Fibroblast of skin of left biceps (primary cell): Measurements from ENCODE around the gene CFAP57.
A peak's percentile ranks its signal among the peaks of the same experiment; 100 is the strongest.

ENCODE experiments used
- DNase-seq, 2 experiments: peaks; one replicate each; pipeline ENCODE4 v3.0.0-alpha.2; 2013; ENCODE audit warnings: low read depth in 2 of 2

Gene CFAP57

DNA sequence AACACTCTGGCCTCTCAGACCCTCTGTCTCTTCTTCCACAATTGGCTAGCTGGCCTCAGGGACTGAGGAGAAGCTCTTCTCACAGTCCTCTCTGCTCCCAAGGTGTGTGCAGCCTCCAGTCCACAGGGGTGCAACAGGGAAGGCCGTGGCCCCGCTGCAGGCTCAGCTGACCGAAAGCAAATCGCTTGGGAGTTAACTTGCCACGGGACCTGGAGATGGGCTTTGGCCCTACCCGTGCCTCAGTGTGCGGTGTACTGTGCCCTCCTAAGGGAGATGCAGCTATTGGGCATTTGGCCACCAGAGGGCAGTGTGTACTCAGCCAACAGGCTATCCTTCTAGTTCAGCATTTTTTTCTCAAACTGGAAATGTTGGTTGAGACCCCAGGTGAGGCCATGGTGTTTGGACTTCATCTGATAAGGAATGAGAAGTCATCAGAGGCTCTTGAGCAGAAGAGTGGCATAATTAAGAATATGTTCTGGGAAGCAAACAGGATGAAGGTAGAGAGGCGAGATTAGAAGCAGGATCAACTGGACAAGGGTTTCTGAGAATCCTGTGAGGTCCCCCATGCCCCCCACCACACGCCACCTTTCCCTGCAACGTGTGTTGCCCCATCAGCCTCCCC, 55.1 kb downstream of the CFAP57 start:
- no peak for DNase-seq

DNA sequence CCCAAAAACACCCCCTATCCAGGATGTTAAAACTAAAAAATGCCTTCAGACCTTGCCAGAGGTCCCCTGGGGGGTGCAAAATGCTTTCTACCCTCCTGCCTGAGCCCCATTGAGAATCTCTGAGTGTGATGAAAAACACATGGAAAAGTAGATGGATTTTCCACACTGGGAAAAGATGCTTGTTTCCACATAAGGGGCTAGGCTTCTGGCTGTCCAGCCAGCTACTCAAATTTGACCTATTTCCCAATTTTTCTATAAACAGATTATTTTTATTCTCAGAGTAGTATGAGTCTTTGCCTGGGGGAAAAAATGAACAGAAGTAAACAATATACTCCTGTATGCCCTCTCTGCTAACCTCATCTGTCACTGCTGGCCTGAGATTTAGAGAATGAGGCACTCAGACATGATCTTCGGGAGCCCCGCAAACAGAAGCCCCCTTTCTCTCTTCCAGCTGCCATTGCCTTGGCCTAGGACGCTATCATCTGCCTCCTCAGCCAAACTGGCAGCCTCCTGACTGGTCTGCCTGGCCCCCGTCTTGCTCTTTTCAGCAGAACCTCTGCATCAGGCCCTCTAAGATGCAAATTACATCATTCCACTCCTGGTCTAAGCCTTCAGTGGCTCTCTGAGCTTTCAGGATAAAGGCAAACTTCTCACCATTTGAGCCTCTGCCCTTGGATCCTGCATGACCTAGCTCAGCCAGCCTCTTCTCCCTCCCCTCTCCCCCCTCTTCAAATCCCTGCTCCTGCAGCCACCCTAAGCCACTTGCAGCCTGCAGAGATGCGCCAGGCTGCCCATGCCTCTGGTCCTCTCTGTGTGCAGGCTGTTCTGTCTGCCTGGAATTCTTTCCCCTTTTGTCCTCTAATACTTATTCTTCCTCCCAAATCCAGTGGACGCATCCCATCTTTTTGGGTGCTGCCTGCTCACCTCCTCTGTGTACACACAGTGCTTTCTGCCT, 58.0 kb downstream of the CFAP57 start:
- DNase-seq: no peak

DNA sequence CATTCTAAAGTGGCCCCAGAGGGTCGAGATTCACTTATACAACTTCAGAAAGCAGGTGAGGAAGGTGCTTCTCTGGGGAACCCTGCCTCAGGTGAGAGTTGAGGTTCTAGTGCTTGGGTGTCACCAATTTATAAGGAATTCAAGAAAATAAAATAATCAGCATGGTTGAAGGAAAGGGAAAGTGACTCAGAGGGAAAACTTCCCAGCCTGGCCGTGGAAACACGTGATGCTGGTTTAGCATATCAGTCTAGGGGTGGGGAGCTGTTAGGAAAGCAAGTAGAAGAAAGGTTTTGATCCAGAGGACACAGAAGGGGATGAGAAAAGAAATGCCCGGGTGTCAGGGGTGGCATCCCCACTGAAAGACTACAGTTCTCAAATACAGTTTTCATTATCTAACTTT, 59.9 kb downstream of the CFAP57 start:
- peak in 1 of 2 experiments; percentile 24 for DNase-seq

DNA sequence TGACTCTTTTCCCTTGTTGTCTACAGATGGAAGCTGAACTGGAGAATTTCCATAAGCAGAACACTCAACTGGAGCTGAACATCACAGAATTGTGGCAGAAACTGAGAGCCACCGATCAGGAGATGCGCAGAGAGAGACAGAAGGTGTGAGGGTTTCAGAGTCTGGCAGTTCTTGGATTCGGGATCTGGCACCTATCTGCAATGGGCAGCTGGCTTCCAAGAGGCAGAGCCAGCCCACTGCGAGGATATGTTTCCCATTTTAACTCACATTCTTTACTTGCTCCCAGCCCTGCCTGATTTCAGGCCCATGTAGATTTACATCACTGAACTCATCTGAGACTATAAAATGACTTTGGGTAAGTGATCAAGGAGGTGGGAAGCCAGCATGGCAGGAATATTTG, 60.4 kb downstream of the CFAP57 start:
- DNase-seq: no peak

DNA sequence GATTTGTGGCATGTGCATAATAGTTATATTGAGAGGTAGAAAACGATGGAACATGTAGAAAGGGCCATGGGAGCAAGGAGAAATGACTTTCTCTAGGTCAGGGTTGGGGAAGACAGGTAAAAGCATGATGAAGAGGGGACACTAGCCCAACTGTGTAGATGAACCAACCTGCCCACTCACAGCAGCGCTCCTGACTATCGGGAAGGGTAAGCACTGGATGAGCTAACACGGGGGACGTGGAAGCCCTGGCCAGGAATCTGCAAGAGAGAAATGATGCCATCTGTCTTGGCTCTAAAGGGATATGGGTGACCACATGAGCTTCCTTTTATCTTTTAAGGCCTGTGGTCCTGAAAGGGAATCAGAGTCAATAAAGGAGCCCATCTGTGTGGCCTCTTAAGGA, 61.5 kb downstream of the CFAP57 start:
- no peak for DNase-seq

DNA sequence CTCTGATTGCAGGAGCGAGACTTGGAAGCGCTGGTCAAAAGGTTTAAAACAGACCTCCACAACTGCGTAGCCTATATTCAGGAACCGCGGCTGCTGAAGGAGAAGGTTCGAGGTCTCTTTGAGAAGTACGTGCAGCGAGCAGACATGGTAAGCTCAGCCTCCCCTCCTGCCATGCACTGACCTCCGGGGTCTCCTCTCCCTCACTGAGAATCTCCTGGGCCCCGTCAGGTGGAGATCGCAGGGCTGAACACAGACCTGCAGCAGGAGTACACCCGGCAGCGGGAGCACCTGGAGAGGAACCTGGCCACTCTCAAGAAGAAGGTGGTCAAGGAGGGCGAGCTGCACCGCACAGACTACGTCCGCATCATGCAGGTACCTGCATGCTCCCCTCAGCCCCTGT, 62.1 kb downstream of the CFAP57 start:
- no peak for DNase-seq

DNA sequence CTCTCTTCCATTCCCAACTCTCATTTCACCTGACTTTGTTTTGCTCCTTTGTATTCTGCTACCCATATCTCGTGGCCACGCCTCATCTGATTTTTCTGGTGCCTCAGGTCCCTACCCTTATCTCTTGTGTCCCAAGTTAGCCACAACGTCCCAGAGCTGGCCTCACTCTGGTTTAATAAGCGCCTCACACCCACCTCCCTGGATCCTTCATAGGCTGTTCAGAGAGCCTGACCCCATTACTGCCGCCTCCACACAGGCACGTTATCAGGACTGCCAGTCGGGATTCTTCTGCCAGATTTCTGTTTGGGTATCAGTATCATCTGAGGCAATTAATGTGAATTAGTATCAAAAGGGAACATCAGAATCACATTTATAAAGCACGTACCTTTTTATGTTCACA, 62.9 kb downstream of the CFAP57 start:
- no peak for DNase-seq

DNA sequence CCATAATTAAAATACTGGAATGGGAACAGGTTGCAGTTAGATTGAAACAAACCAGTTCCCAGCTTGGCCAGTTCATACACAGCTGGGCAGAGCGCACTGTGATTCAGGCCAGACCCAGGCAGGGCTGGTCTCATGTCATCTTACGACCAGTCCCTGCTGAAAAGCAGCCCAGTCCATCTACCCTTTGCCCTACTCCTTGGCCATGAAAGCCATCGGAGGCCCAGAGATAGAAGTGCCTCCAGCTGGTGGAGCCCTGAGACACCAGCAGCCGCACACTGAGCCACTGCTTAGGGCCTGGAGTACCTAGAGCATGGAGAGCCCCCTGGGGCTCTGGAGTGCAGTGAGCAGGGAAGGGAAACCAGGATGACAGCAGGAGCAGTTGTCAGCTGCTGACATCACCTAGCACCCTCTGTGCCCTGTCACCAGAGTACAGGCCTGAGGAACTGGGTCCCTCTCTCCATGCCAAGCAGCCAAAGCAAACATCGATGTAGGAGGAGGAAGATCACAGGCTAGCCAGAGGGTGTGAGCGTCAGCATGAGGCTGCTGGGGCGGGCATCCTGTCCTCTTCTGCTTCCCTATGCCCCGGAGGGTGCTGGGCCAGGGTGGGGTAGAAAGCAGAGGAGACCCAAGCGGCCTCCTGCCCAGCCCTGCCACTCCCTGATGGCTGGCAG, 63.5 kb downstream of the CFAP57 start:
- DNase-seq: no peak

DNA sequence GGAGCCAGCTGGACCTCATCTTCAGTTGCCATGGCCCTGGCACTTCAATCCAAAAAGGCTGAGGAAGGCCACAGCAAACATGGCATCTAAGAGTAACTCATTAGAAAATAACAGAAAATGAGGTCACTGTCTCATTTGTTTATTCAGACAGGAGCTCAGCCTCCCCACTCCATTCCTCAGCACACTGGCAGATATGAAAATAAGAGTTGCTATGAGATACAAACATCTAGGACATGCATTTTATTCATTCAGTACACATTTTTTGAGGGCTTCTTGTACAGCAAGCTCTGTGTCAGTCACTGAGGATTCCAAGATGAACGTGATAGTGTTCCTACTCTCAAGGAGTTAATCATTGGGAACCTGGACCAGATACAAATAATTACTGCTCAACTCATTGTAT, 65.0 kb downstream of the CFAP57 start:
- no peak for DNase-seq

DNA sequence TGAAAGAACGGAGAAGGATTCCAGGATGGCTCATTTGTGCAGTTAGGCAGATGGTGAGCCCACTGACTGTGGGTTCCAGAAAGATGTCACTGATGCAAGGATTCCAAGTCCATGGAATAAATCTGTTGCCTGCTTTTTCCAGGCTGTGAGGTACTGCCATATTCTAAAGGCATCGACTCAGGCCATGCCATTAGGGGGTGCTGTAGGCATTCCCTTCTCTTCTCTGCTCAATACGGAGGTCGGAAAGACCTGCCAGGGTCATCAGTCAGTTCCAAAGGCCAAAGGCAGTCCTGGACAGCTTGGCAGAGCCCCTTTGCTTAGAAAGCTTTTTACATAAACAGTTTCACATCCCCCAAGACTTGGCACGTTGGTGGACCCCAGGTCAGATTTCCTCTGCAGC, 66.0 kb downstream of the CFAP57 start:
- no peak for DNase-seq

DNA sequence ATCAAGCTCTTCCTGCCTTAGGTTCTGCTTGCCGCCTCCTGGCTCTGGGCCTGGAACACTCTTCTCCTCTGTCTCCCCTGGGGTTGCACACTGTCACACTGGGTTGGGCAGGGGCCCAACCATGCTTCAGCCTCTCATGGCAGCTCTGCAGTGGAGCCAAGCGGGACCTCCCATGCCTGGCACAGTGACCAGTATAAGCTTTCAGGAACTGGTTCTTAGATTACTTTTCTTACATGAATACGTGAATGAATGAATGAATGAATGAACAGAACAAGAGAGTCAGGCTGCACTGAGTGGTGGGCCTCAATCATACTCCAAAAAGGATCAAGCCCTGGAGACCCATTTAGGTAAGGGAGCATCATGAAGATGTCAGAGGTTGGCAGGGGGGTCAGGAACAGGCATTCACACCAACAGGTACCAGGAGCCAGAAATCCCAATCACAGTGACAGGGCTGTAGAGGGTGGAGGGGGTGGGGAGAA, 66.9 kb downstream of the CFAP57 start:
- no peak for DNase-seq

DNA sequence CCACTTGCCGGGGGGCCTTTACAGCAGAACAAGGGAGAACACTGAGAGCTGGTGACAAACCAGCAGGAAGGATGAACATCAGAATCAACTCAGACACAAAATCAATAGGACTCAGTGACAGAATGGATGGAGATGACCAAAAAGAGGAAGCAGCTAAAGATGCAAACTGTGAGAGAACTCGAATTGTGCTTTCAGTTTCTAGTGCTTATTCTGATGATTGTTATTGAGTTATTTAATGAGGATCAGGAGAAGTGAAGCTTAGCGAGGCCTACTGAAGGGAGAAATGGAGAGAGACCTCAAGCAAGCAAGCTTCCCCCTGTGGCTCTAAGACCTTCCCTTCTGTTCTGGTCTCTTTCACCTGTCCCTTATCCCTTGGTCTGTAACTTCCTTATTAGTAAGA, 67.4 kb downstream of the CFAP57 start:
- DNase-seq: no peak

DNA sequence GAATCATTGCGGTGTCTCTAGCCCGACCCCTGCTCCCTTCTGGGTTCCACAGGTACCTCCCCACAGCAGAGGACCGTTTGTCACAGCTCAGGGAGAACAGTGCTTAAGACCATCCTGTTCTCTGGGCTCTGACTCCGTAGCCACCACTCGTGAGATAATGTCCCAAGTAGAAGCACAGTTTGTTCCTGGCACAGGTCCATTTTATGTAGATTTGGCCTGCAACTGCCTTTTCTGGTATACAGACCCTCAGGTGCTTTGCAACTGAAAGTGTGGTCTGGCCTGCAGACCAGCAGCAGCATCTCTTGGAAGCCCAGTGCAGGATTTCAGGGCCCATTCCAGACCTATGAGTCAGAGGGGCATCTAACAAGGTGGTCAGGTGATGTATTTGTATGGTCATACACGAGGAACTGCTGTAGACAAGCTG, 69.3 kb downstream of the CFAP57 start:
- no peak for DNase-seq

DNA sequence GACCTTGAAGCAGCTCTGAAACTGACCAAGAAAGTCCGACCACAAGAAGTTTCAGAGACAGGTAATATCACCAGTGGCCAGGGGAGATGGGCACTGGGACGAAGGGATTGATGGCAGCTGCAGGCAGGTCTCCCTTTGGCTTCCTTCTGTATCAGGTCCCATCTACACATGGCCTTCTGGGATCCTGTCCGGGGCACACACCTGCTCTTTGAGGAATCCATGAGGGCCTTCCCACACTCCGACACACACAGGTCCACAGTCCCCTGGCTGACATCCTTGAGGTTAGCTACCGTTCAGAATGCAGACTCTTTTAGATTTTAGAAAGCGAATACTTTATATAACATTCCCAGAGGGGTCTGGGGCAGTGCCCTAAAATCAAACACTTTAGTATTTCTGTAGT, 71.2 kb downstream of the CFAP57 start:
- DNase-seq: no peak

DNA sequence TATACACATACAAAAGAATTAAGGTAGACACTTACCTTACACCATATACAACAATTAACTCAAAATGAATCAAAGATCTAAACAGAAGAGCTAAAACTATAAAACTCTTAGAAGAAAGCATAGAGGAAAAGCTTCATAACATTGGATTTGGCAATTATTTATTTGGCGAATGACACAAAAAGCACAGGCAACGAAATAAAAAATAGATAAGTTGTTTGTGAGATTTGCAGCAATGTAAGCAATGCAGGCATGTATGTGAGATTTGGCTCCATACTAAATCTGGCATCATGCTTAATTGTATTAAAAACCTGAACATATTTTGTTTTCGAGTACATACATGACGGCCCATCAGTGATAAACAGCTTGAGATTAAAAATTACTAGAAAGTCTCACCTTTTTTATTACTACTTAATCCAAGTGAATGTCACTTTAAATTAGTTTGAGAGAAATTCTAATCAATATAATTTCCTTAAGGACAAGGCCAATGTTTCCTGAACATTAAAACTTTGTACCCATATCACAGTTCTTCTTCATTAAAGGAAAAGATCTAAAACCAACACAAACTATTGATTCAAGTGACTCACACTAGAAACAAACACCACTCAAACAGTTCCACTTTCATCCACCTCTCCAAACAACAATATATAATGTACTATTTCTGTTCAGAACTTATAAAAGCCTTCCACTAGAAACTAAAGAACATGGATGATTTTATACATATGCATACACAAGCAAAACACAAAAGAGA, 74.5 kb downstream of the CFAP57 start:
- no peak for DNase-seq

DNA sequence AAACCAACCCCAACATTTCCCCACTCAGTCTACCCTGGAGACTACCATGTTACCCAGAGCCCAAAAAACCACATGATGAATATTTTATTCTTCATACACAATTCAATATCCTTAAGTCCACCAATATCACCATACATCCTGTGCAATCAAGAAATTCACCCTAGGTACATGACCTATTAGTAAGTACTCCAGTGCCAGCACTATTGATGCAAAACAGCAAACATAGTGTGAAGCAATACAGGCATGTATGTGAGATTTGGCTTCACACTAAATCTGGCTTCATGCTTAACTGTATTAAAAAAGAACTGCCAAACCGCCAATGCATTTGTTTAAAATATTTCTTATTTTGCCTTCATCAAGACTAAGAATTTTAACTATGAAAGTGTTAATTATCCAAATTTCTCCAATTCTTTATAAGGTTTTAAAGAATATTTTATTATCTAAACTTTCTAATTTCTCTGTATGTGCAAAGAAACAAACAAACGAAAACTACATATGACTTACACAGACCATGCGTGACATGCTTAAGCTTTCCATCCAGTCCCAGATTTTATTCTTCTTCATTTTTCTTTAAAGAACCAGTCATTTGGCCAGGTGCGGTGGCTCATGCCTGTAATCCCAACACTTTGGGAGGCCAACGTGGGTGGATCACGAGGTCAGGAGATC, 75.3 kb downstream of the CFAP57 start:
- no peak for DNase-seq

DNA sequence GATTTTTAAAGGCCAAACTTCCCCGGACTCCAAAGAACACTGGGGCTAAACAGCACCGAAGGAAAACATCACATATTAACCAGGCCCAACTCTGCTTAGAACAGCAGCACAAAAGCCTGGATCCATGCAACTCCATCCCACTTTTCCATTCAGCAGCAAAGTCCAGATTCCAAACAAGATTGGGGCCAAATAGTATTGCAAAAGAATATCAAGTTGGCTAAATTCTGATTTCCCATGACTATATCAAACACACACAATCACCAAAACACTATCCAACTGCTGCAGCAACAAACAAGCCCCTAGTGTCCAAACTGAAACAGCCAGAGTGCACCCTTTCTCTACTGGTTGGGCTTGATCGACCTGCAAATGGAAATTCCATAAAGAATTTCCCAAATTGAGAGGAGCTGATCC, 78.2 kb downstream of the CFAP57 start:
- no peak for DNase-seq

DNA sequence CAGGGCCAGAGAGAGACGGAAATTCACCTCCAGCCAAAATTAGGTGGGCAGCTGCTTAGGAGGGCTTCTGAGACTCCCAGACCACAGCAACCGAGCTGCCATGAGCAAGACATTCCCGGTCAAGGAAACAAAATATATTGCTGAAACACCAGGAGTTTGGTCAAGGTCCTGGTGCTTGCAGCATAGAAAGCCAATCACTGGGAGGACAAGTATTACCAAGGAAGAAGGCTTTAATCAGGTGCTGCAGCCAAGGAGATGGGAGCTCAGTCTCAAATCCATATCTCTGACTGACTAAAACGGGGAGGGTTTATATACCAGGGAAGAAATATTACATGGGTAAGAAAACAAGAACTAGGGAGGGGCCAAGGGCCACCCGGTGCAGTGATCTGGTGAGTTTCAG, 78.9 kb downstream of the CFAP57 start:
- no peak for DNase-seq

DNA sequence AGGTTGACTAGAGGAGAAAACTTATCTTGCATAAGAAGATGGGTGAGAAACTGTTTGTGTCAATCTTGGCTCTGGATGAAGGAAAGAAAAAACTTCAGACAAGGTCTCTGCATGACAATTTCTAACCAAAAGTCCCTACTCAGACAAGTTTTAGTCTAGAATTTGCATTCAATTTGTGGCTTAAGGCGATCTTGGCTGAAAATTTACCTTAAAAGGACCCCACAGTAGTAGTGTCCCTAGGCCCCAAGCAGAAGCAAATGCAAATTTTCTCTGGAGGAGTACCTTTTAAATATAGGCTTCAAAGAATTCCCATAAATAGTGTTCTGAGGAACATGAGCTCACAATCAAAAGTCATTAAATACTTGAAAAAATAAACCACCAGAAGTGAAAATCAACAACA, 80.1 kb downstream of the CFAP57 start:
- DNase-seq: no peak

DNA sequence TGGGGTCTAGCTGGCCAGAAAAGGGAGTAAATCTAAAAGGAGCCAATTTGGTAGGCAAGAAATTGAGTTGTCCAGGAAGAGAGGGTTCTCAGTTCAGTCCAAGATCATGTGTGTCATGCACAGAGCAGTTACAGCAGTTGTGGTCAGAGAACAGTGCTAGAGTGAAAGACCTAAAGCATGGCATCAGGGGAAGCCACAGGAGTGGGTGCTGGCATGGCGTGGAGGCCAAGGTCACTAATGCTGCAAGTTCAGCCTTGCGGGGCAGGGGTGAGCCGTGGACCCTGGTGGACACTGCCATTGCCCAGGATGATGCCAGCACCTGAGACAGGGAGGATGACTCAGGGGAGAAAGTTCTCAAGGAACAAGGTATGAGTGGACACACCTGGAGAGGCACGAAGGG, 81.0 kb downstream of the CFAP57 start:
- DNase-seq: no peak

DNA sequence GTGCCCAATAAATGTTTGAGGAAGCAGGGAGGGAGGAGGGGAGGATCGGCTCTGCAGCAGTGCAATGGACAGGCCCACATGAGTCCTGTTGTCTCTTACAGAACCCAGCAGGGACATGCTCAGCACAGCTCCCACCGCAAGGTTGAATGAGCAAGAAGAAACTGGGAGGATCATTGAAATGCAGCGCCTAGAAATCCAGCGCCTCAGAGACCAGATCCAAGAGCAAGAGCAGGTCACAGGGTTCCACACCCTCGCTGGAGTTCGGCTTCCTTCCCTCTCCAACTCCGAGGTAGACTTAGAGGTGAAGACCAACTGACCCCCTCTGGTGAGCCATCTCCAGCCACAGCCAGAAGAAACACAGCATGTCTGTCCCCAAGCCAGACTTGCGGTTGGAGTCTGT, 81.7 kb downstream of the CFAP57 start:
- DNase-seq: no peak
